Caco-2 (cell line): ENCODE measurements around the gene ANKS3. TPM values are rescaled to one million over a fixed set of nuclear protein-coding genes. Genes with fewer than 3 reads are reported as not detected.

ENCODE experiments used
- BruUV-seq: library from RNA; stranded (reverse); fragments of 400-500 nt; replicated peaks from 2 replicates; lab custom pipeline; 2021; lab: Mats Ljungman, UMichigan
- CTCF ChIA-PET: fragments of 300-600 bp; sonication (Branson Sonifier 250); formaldehyde crosslinking; loops from one replicate; lab custom pipeline; 2022; ENCODE audit warnings: antibody characterized with exemption; lab: Charles Lee
- POLR2A ChIA-PET: fragments of 300-600 bp; sonication (Branson Sonifier 250); formaldehyde crosslinking; loops from one replicate; lab custom pipeline; 2022; ENCODE audit warnings: antibody characterized with exemption; lab: Charles Lee
- DNase-seq, 2 experiments: peaks; one replicate each; pipeline versions ENCODE4 v3.0.0 to v3.0.0-alpha.2; 2020 to 2022
- H3K27me3 ChIP-seq: replicated peaks from 2 replicates; pipeline ENCODE4 v1.6.0; 2011; ENCODE audit warnings: low read length; ENCODE audit not compliant: control insufficient read depth, insufficient read depth
- H3K36me3 ChIP-seq: 2 replicates; pipeline ENCODE4 v1.5.1; 2011; ENCODE audit warnings: low read length; ENCODE audit not compliant: control insufficient read depth, insufficient read depth
- H3K4me1 ChIP-seq: fragments of 250-450 bp; sonication (Bioruptor Pico); 2 replicates; pipeline ENCODE4 v1.5.1; 2020; ENCODE audit warnings: mild to moderate bottlenecking
- H3K4me3 ChIP-seq: 2 replicates; pipeline ENCODE4 v1.5.1; 2011; ENCODE audit warnings: low read depth, mild to moderate bottlenecking, control low read depth, low read length
- H3K9me3 ChIP-seq: fragments of 250-450 bp; sonication (Bioruptor Pico); 2 replicates; pipeline ENCODE4 v1.5.1; 2020; ENCODE audit warnings: mild to moderate bottlenecking, moderate library complexity
- H3K27ac Mint-ChIP-seq: one replicate; pipeline ENCODE4 v1.8.0; 2022; ENCODE audit warnings: mixed read lengths; ENCODE audit not compliant: unreplicated experiment
- H3K27me3 Mint-ChIP-seq: one replicate; pipeline ENCODE4 v1.8.0; 2022; ENCODE audit warnings: mixed read lengths; ENCODE audit not compliant: insufficient read depth, unreplicated experiment
- H3K36me3 Mint-ChIP-seq: one replicate; pipeline ENCODE4 v1.8.0; 2022; ENCODE audit warnings: mild to moderate bottlenecking, mixed read lengths; ENCODE audit not compliant: insufficient read depth, unreplicated experiment
- H3K4me1 Mint-ChIP-seq: one replicate; pipeline ENCODE4 v1.8.0; 2022; ENCODE audit warnings: low read depth, mixed read lengths; ENCODE audit not compliant: unreplicated experiment
- H3K4me3 Mint-ChIP-seq: one replicate; pipeline ENCODE4 v1.8.0; 2022; ENCODE audit warnings: mild to moderate bottlenecking, moderate library complexity, mixed read lengths; ENCODE audit not compliant: unreplicated experiment
- H3K9me3 Mint-ChIP-seq: one replicate; pipeline ENCODE4 v1.8.0; 2022; ENCODE audit warnings: mixed read lengths; ENCODE audit not compliant: unreplicated experiment
- intact Hi-C: fragments of 100-400 bp; cut with micrococcal nuclease; formaldehyde crosslinking; loops from one replicate; pipeline ENCODE4 v1.10.0; 2022; ENCODE audit not compliant: unreplicated experiment
- total RNA-seq: library from RNA; stranded (reverse); gene quantifications from 2 replicates; pipeline ENCODE4 v1.2.3, GENCODE V29; 2022
- TF ChIP-seq, protein P1 (sequence below), 2 experiments: fragments of 200-600 bp in 1 of 2; IDR thresholded peaks; 1 replicate in 1 of 2; 2 replicates in 1 of 2; pipeline versions ENCODE4 v1.5.1 to v1.8.0; 2011 to 2022; ENCODE audit warnings: antibody characterized with exemption in 1 of 2, control low read depth in 1 of 2, inconsistent platforms in 1 of 2, low read depth in 1 of 2, low read length in 1 of 2, mild to moderate bottlenecking in 1 of 2, moderate library complexity in 1 of 2; ENCODE audit not compliant: insufficient read depth in 1 of 2, severe bottlenecking in 1 of 2, unreplicated experiment in 1 of 2

Gene ANKS3
- total RNA-seq, 1 experiment from 2014 or later: 28.1 TPM

DNA sequence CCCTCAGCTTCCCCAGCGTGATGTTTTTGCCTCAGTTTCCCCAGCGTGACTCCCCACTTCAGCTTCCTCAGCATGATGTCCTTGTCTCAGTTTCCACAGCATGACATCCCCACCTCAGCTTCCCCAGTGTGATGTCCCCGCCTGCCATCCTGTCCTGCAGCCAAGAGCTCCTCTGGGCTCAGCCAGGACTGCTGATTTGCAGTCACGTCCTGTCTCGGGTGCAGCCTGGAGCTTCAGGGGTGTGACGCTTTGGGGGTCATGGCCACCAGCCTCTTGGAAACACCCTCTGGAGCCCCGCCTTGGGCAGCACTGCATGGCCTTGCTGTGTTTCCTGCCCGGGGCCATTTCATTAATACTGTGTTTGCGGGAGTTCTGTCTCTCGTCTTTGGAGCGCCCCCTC lies 57.2 kb downstream of the ANKS3 start:
- Mint-ChIP-seq H3K4me3 (no peak overlapping the region), H3K27ac (no peak overlapping the region), H3K4me1 (no peaks in the 10 kb centered on the region), H3K27me3 (no peaks in the 10 kb centered on the region), H3K36me3 (peaks cover 40% of the 10 kb centered on the region), H3K9me3 (no peaks in the 10 kb centered on the region)
- no peaks in the 10 kb centered on the region; the same call in none of the 2 replicates for H3K36me3 ChIP-seq
- H3K27me3 ChIP-seq: no peaks in the 10 kb centered on the region
- intact Hi-C loops: no loop called here
- no peak overlapping the region for H3K4me3 ChIP-seq
- H3K9me3 ChIP-seq: no peaks in the 10 kb centered on the region
- POLR2A ChIA-PET: no interaction called here
- TF ChIP-seq, protein P1, sequence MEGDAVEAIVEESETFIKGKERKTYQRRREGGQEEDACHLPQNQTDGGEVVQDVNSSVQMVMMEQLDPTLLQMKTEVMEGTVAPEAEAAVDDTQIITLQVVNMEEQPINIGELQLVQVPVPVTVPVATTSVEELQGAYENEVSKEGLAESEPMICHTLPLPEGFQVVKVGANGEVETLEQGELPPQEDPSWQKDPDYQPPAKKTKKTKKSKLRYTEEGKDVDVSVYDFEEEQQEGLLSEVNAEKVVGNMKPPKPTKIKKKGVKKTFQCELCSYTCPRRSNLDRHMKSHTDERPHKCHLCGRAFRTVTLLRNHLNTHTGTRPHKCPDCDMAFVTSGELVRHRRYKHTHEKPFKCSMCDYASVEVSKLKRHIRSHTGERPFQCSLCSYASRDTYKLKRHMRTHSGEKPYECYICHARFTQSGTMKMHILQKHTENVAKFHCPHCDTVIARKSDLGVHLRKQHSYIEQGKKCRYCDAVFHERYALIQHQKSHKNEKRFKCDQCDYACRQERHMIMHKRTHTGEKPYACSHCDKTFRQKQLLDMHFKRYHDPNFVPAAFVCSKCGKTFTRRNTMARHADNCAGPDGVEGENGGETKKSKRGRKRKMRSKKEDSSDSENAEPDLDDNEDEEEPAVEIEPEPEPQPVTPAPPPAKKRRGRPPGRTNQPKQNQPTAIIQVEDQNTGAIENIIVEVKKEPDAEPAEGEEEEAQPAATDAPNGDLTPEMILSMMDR (IDR thresholded peaks at IDR 0.05; ENCODE audit: insufficient read depth in 1 of 2, low read depth in 1 of 2, low read length in 1 of 2, severe bottlenecking in 1 of 2, unreplicated experiment in 1 of 2): no peak
- H3K4me1 ChIP-seq: no peaks in the 10 kb centered on the region
- no peak for DNase-seq
- BruUV-seq: no TSS peak
- CTCF ChIA-PET: no interaction called here

DNA sequence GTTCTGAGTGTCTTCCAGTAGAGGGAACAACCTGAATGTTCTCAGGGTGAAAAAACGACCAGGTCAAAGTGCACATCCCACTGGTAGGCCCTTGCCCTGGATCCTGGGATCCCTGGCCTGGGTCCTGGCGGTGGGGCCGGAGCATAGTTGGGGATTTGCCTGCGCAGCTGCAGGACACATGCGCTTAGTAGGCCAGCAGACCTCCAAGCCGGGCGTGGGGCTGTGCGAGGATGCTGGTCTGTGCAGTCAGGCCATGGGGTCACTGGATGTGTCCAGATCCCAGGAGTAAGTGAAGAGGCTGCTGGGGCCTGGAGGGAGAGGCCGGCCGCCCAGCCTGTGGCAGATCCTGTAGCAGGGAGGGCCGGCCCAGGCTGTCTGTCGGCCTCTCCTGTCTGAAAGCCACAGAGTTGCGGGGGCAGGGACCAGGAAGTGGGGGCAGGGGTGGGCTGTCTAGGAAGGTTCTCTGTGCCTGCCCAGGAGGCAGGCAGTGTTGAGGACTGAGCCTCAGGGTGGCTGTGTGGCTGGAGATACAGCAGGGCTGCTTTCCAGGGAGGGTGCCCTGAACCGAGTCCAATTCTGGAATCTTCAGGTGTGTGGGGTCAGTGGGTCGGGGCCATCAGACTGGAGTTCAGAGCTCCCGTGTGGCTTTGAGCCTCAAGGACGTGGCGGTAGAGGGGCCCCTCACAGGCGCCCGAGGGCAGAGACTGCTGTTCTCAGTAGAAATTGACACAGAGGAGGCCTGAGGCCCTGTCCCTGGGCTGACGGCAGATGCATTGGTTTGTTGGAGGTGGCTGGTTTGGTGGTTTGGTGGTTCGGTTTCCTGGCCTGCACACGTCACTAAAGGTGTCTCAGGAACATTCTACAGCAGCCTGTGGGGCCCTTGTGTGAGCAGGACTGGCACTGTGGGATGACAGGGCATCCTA lies 57.9 kb downstream of the ANKS3 start:
- H3K27me3 ChIP-seq: no peaks in the 10 kb centered on the region
- POLR2A ChIA-PET: no interaction called here
- Mint-ChIP-seq H3K9me3 (no peaks in the 10 kb centered on the region), H3K27ac (no peak overlapping the region), H3K27me3 (no peaks in the 10 kb centered on the region), H3K36me3 (peaks cover 33% of the 10 kb centered on the region), H3K4me3 (no peak overlapping the region), H3K4me1 (no peaks in the 10 kb centered on the region)
- TF ChIP-seq, protein P1 (IDR thresholded peaks at IDR 0.05; ENCODE audit: insufficient read depth in 1 of 2, low read depth in 1 of 2, low read length in 1 of 2, severe bottlenecking in 1 of 2, unreplicated experiment in 1 of 2): no peak
- H3K36me3 ChIP-seq: no peaks in the 10 kb centered on the region; the same call in none of the 2 replicates
- no peaks in the 10 kb centered on the region for H3K9me3 ChIP-seq
- no TSS peak for BruUV-seq
- DNase-seq: no peak
- intact Hi-C loops: no loop called here
- no peaks in the 10 kb centered on the region for H3K4me1 ChIP-seq
- H3K4me3 ChIP-seq: no peak overlapping the region
- CTCF ChIA-PET: interaction anchor here (0.8 kb wide), 1 partner anchor 126 kb away, joined by 6 read pairs; the partner anchor contains the start of gene ROGDI

DNA sequence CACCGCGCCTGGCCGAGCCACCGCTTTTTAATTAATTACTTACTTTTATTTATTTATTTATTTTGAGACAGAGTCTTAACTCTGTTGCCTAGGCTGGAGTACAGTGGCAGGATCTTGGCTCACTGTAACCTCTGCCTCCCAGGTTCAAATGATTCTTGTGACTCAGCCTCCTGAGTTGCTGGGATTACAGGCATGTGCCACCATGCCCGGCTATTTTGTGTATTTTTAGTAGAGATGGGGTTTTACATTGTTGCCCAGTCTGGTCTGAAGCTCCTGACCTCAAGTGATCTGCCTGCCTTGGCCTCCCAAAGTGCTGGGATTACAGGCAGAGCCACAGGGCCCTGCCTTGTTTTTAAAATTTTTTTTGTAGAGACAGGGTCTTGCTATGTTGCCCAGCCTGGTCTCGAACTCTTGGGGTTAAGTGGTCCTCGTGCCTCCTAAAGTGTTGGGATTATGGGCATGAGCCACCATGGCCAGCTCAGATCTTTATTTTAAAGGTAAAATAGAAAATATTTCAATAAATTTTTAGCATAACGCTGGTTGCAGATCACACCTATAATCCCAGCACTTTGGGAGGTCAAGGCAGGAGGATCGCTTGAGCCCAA lies 59.0 kb downstream of the ANKS3 start:
- Mint-ChIP-seq H3K27me3 (no peaks in the 10 kb centered on the region), H3K4me3 (no peak overlapping the region), H3K4me1 (no peaks in the 10 kb centered on the region), H3K36me3 (peaks cover 24% of the 10 kb centered on the region), H3K27ac (no peak overlapping the region), H3K9me3 (no peaks in the 10 kb centered on the region)
- Histone ChIP-seq H3K4me1 (no peaks in the 10 kb centered on the region), H3K9me3 (no peaks in the 10 kb centered on the region), H3K36me3 (no peaks in the 10 kb centered on the region; the same call in none of the 2 replicates), H3K27me3 (no peaks in the 10 kb centered on the region), H3K4me3 (no peak overlapping the region)
- TF ChIP-seq, protein P1 (IDR thresholded peaks at IDR 0.05; ENCODE audit: insufficient read depth in 1 of 2, low read depth in 1 of 2, low read length in 1 of 2, severe bottlenecking in 1 of 2, unreplicated experiment in 1 of 2): no peak
- intact Hi-C loops: no loop called here
- ChIA-PET CTCF (interaction anchor here (0.8 kb wide), 1 partner anchor 127 kb away, joined by 6 read pairs; the partner anchor contains the start of gene ROGDI), POLR2A (no interaction called here)
- no TSS peak for BruUV-seq
- DNase-seq: no peak
